Measurements from ENCODE around the gene CTU2. TPM values are rescaled to one million over a fixed set of nuclear protein-coding genes. Genes with fewer than 3 reads are reported as not detected.

Gene CTU2
- total RNA-seq, 1 donor from 2014 or later: 20.8 TPM

DNA sequence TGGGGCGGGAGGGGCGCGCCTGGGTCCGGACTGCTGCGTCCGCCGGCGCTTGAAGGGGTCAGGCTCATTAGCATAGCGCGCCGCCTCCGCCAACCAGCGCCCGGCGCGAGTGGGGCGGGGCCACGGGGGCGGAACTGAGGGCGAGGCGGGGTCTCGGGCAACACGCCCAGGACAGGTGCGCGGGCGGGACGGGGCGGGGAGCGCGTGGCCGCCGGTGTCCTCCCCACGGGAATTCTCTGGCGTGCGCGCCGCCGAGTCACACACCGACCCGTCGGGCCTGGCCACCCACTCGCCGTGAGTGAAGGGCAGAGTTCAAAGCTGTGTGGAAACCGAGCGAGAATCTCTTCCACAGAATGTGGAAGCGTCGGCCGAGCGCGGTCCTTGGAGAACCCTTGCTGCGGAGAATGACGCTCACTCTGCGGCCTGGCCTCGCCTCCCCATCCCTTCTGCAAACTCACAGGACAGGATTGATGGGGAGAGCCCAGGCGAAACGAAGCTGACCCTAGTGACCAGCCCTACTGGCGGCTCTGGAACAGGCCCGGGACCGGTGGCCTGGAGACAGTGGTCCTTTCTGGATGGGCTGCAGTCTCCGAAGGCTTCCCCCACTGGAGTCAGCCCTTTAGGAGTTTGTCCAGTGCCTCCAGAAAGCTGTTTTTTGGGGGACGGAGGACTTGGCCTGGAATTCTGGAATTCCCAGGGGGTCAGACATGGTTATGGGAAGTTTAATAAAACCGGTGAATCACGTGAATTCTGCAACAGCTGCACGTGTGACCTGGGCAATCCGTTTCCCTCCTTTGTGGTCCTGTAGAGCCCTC is 19.7 kb upstream of the CTU2 start, which contains the start of gene SNAI3:
SNAI3 (minus strand) TSS at position 69 of the 815 bp plus-strand sequence. CDS start 101 bp downstream, outside the sequence.
- Mint-ChIP-seq H3K4me3 (ENCODE audit: unreplicated experiment) (no peak within 1 kb of the TSS), H3K36me3 (ENCODE audit: low read depth, unreplicated experiment) (no peaks in the 10 kb centered on the region), H3K4me1 (ENCODE audit: unreplicated experiment) (no peaks in the 10 kb centered on the region), H3K9me3 (ENCODE audit: unreplicated experiment) (no peaks in the 10 kb centered on the region), H3K27me3 (ENCODE audit: unreplicated experiment) (peaks cover 17% of the 10 kb centered on the region), H3K27ac (ENCODE audit: unreplicated experiment) (no peak within 1 kb of the TSS)
- peak; percentile 83 for DNase-seq (ENCODE audit: low spot score)
- TF ChIP-seq, protein P1, sequence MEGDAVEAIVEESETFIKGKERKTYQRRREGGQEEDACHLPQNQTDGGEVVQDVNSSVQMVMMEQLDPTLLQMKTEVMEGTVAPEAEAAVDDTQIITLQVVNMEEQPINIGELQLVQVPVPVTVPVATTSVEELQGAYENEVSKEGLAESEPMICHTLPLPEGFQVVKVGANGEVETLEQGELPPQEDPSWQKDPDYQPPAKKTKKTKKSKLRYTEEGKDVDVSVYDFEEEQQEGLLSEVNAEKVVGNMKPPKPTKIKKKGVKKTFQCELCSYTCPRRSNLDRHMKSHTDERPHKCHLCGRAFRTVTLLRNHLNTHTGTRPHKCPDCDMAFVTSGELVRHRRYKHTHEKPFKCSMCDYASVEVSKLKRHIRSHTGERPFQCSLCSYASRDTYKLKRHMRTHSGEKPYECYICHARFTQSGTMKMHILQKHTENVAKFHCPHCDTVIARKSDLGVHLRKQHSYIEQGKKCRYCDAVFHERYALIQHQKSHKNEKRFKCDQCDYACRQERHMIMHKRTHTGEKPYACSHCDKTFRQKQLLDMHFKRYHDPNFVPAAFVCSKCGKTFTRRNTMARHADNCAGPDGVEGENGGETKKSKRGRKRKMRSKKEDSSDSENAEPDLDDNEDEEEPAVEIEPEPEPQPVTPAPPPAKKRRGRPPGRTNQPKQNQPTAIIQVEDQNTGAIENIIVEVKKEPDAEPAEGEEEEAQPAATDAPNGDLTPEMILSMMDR (IDR thresholded peaks at IDR 0.05; ENCODE audit: unreplicated experiment): no peak

DNA sequence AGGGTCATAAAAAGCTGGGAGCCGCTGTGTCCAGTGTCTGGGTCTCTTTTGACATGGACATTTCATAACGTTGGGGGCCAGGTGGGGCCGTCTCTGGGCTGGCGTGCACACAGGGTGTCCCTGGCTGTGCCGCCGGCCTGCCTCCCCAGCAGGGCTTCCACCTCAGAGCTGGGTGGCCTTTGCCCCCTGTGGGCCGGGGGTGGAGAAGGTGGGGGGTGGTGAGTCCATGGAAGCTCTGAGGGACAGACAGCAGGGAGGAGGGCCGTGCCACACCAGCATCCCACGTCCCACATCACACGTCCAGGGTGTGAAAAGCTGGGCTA is 19.1 kb upstream of the CTU2 start:
- H3K4me3 Mint-ChIP-seq (ENCODE audit: unreplicated experiment): no peak overlapping the region
- TF ChIP-seq, protein P1 (IDR thresholded peaks at IDR 0.05; ENCODE audit: unreplicated experiment): no peak
- no peaks in the 10 kb centered on the region for H3K36me3 Mint-ChIP-seq (ENCODE audit: low read depth, unreplicated experiment)
- peaks cover 17% of the 10 kb centered on the region for H3K27me3 Mint-ChIP-seq (ENCODE audit: unreplicated experiment)
- H3K9me3 Mint-ChIP-seq (ENCODE audit: unreplicated experiment): no peaks in the 10 kb centered on the region
- no peak overlapping the region for H3K27ac Mint-ChIP-seq (ENCODE audit: unreplicated experiment)
- DNase-seq (ENCODE audit: low spot score): no peak
- H3K4me1 Mint-ChIP-seq (ENCODE audit: unreplicated experiment): no peaks in the 10 kb centered on the region

DNA sequence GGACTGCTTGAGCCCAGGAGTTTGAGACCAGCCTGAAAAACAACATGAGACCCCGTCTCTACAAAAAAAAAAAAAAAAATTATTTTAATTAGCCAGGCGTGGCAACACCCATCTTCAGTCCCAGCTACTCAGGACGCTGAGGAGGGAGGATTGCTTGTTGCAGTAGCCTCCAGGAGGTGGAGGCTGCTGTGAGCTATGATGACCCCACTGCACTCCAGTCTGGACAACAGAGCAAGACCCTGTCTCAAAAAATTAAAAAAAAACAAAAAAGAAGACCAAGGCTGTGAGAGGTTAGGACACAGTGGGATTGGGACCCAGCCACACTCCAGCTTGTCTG is 18.7 kb upstream of the CTU2 start:
- TF ChIP-seq, protein P1 (IDR thresholded peaks at IDR 0.05; ENCODE audit: unreplicated experiment): no peak
- Mint-ChIP-seq H3K27ac (ENCODE audit: unreplicated experiment) (no peak overlapping the region), H3K36me3 (ENCODE audit: low read depth, unreplicated experiment) (no peaks in the 10 kb centered on the region), H3K27me3 (ENCODE audit: unreplicated experiment) (peaks cover 17% of the 10 kb centered on the region), H3K9me3 (ENCODE audit: unreplicated experiment) (no peaks in the 10 kb centered on the region), H3K4me1 (ENCODE audit: unreplicated experiment) (no peaks in the 10 kb centered on the region), H3K4me3 (ENCODE audit: unreplicated experiment) (no peak overlapping the region)
- no peak for DNase-seq (ENCODE audit: low spot score)

DNA sequence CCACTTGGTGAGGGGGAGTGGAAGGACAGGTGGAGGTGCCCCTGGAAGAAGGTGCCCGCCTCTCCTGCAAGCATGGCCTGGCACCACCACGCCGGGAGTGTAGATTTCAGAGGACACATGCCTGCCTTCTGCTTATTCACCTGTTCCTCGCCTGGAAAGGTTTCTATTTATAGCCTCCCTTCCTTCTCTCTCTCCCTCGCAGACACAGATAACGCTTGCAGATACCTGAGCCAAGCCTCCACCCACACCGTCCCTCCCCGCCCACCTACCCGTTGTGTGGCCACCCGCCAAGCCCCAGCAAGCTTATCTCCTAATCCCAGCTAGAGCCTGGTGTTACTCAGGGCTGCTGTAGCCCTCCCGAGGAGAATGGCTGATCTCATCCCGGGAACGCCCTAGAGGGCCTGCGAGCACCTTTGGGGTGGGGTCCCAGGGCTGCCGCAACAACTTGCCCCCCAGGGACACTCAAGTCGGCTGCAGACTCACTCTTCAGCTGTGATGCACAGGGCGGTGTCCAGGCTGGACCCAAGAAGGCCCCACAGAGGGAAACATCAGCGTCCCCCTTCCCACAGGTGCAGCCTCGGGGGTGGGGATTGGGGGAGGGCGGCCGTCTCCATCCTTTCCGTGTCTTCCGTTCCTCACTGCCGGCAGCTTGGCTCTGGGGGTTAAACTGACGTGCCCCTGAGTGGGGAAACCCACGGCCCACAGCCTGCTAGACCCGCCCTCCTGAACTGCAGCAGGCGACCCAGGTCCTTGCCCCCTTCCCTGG is 18.1 kb upstream of the CTU2 start:
- Mint-ChIP-seq H3K36me3 (ENCODE audit: low read depth, unreplicated experiment) (no peaks in the 10 kb centered on the region), H3K4me1 (ENCODE audit: unreplicated experiment) (no peaks in the 10 kb centered on the region), H3K27ac (ENCODE audit: unreplicated experiment) (no peak overlapping the region), H3K9me3 (ENCODE audit: unreplicated experiment) (no peaks in the 10 kb centered on the region), H3K27me3 (ENCODE audit: unreplicated experiment) (peaks cover 17% of the 10 kb centered on the region), H3K4me3 (ENCODE audit: unreplicated experiment) (no peak overlapping the region)
- no peak for DNase-seq (ENCODE audit: low spot score)
- TF ChIP-seq, protein P1 (IDR thresholded peaks at IDR 0.05; ENCODE audit: unreplicated experiment): no peak

All from endothelial cell (in vitro differentiated cells).